Body of pancreas (tissue), 4 donors: ENCODE results near the gene LDLRAD4.

Experiments
- POLR2A ChIP-seq, 3 donors: fragments of 450-650 bp; IDR thresholded peaks; one replicate each; pipeline ENCODE4 v1.6.1; 2016; ENCODE audit warnings: antibody characterized with exemption in 3 of 3, mild to moderate bottlenecking in 2 of 3
- TF ChIP-seq, protein P1 (sequence below), 7 experiments: fragments of 450-650 bp in 4 of 7; fragments of 200-600 bp in 3 of 7; sonication (generic) in 3 of 7; IDR thresholded peaks; one replicate each; pipeline ENCODE4 v1.5.1; 2016 to 2019; ENCODE audit warnings: antibody characterized with exemption in 7 of 7

DNA sequence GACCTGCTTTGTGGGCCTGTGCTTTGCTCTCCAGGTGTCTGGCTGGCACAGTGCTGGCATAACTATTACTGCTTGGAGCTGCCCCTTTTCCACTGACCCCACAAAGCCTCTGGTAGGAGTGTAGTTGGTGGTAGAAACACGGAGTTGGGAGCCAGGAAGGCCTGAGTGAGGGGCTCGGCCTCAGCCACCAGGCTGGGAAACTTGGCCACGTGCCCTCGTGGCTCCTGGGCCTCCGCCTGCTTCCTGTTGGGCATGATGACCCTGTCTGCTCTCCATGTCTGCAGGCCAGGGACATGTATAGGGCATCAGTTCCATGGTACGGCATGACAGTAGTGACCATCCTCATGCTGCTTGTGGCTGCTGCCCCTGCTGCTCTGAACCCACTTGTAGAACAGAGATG lies 266.6 kb downstream of the LDLRAD4 start:
- TF ChIP-seq, protein P1, sequence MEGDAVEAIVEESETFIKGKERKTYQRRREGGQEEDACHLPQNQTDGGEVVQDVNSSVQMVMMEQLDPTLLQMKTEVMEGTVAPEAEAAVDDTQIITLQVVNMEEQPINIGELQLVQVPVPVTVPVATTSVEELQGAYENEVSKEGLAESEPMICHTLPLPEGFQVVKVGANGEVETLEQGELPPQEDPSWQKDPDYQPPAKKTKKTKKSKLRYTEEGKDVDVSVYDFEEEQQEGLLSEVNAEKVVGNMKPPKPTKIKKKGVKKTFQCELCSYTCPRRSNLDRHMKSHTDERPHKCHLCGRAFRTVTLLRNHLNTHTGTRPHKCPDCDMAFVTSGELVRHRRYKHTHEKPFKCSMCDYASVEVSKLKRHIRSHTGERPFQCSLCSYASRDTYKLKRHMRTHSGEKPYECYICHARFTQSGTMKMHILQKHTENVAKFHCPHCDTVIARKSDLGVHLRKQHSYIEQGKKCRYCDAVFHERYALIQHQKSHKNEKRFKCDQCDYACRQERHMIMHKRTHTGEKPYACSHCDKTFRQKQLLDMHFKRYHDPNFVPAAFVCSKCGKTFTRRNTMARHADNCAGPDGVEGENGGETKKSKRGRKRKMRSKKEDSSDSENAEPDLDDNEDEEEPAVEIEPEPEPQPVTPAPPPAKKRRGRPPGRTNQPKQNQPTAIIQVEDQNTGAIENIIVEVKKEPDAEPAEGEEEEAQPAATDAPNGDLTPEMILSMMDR (IDR thresholded peaks at IDR 0.05), result no peak
- no peak for TF ChIP-seq POLR2A (IDR thresholded peaks at IDR 0.05)
